IMR-90 (cell line): ENCODE measurements around the gene CCDC40. TPM values are rescaled to one million over a fixed set of nuclear protein-coding genes. Genes with fewer than 3 reads are reported as not detected.

ENCODE experiments used
- ATAC-seq: fragments of 200-7000 bp; cut with Tn5 transposase; 2 replicates; pipeline ENCODE4 v1.9.1; 2020; ENCODE audit warnings: low read depth, mild to moderate bottlenecking, moderate library complexity
- BruUV-seq: library from RNA; stranded (reverse); fragments of 400-500 nt; replicated peaks from 2 replicates; lab custom pipeline; 2021; lab: Mats Ljungman, UMichigan
- CTCF ChIA-PET: fragments of 300-600 bp; formaldehyde crosslinking; extraction: SDS; loops from one replicate; lab custom pipeline; 2021; ENCODE audit warnings: antibody characterized with exemption; lab: Yijun Ruan, JAX
- POLR2A ChIA-PET: fragments of 300-600 bp; sonication (Branson Sonifier 250); formaldehyde crosslinking; loops from one replicate; lab custom pipeline; 2022; ENCODE audit warnings: antibody characterized with exemption; ENCODE audit not compliant: unreplicated experiment; lab: Charles Lee
- DNase-seq: peaks from one replicate; pipeline ENCODE4 v3.0.0; 2013
- H2AFZ ChIP-seq: replicated peaks from 2 replicates; pipeline ENCODE3; 2013; ENCODE audit warnings: low read length, mild to moderate bottlenecking; ENCODE audit not compliant: poor library complexity
- H2AK5ac ChIP-seq: 2 replicates; pipeline ENCODE4 v1.6.1; 2013; ENCODE audit warnings: low read depth, low read length, inconsistent platforms
- H2AK9ac ChIP-seq: replicated peaks from 2 replicates; pipeline ENCODE3; 2013; ENCODE audit warnings: mild to moderate bottlenecking, low read depth, low read length, moderate library complexity; ENCODE audit not compliant: poor library complexity
- H2BK120ac ChIP-seq: 2 replicates; pipeline ENCODE4 v1.6.1; 2013; ENCODE audit warnings: low read depth, low read length, inconsistent platforms
- H2BK15ac ChIP-seq: 3 replicates; pipeline ENCODE4 v1.6.1; 2013; ENCODE audit warnings: low read depth, low read length, inconsistent platforms
- H2BK20ac ChIP-seq: 2 replicates; pipeline ENCODE4 v1.6.1; 2013; ENCODE audit warnings: low read depth, mild to moderate bottlenecking, inconsistent platforms, low read length, moderate library complexity
- H2BK5ac ChIP-seq: 2 replicates; pipeline ENCODE4 v1.6.1; 2013; ENCODE audit warnings: mild to moderate bottlenecking, low read depth, low read length, inconsistent platforms; ENCODE audit not compliant: poor library complexity, severe bottlenecking
- H3K14ac ChIP-seq: replicated peaks from 2 replicates; pipeline ENCODE4 v1.6.1; 2013; ENCODE audit warnings: low read depth, low read length, inconsistent platforms
- H3K18ac ChIP-seq: 2 replicates; pipeline ENCODE4 v1.6.1; 2013; ENCODE audit warnings: low read depth, low read length, control low read depth
- H3K23ac ChIP-seq: 2 replicates; pipeline ENCODE4 v1.6.1; 2013; ENCODE audit warnings: low read depth, low read length, inconsistent platforms
- H3K27ac ChIP-seq: 2 replicates; pipeline ENCODE4 v1.5.1; 2013; ENCODE audit warnings: mild to moderate bottlenecking, control low read depth, low read length; ENCODE audit not compliant: insufficient read depth
- H3K27me3 ChIP-seq: 2 replicates; pipeline ENCODE4 v1.6.1; 2013; ENCODE audit warnings: low read length; ENCODE audit not compliant: control insufficient read depth, insufficient read depth
- H3K36me3 ChIP-seq: 2 replicates; pipeline ENCODE4 v1.6.1; 2013; ENCODE audit warnings: low read length, mixed read lengths; ENCODE audit not compliant: control insufficient read depth, insufficient read depth
- H3K4ac ChIP-seq: 2 replicates; pipeline ENCODE4 v1.6.1; 2013; ENCODE audit warnings: low read depth, low read length, inconsistent platforms
- H3K4me1 ChIP-seq: 2 replicates; pipeline ENCODE4 v1.6.1; 2013; ENCODE audit warnings: low read length, mixed read lengths; ENCODE audit not compliant: control insufficient read depth, insufficient read depth
- H3K4me2 ChIP-seq: 2 replicates; pipeline ENCODE4 v1.6.1; 2013; ENCODE audit warnings: low read depth, mild to moderate bottlenecking, control low read depth, low read length, moderate library complexity
- H3K4me3 ChIP-seq: 2 replicates; pipeline ENCODE4 v1.5.1; 2013; ENCODE audit warnings: low read depth, mild to moderate bottlenecking, control low read depth, low read length, moderate library complexity; ENCODE audit not compliant: insufficient read depth
- H3K56ac ChIP-seq: 2 replicates; pipeline ENCODE4 v1.6.1; 2013; ENCODE audit warnings: low read length, inconsistent platforms; ENCODE audit not compliant: insufficient read depth; ENCODE audit errors: extremely low read depth
- H3K79me1 ChIP-seq, 2 experiments: 2 replicates each; pipeline ENCODE4 v1.6.1; 2013; ENCODE audit warnings: low read length in 2 of 2, inconsistent platforms in 1 of 2, low read depth in 1 of 2
- H3K9ac ChIP-seq: 2 replicates; pipeline ENCODE4 v1.6.1; 2013; ENCODE audit warnings: low read depth, low read length, control low read depth
- H3K9me1 ChIP-seq: 2 replicates; pipeline ENCODE4 v1.6.1; 2013; ENCODE audit warnings: low read length, inconsistent platforms; ENCODE audit not compliant: insufficient read depth
- H3K9me3 ChIP-seq: 2 replicates; pipeline ENCODE4 v1.6.1; 2013; ENCODE audit warnings: low read length; ENCODE audit not compliant: control insufficient read depth, insufficient read depth
- H4K20me1 ChIP-seq: 2 replicates; pipeline ENCODE4 v1.6.1; 2013; ENCODE audit warnings: low read length, inconsistent platforms; ENCODE audit not compliant: insufficient read depth
- H4K5ac ChIP-seq: 2 replicates; pipeline ENCODE4 v1.6.1; 2013; ENCODE audit warnings: mild to moderate bottlenecking, low read depth, low read length, control low read depth
- H4K8ac ChIP-seq, 2 experiments: 2 replicates each; pipeline ENCODE4 v1.6.1; 2013; ENCODE audit warnings: low read depth in 2 of 2, low read length in 2 of 2, control low read depth in 1 of 2, inconsistent platforms in 1 of 2
- H4K91ac ChIP-seq: 2 replicates; pipeline ENCODE4 v1.6.1; 2013; ENCODE audit warnings: low read depth, low read length, inconsistent platforms; ENCODE audit not compliant: insufficient read depth
- FOS ChIP-seq: fragments of 150-350 bp; IDR thresholded peaks from 2 replicates; pipeline ENCODE4 v1.6.1; 2016; ENCODE audit warnings: low read depth, low read length
- MAZ ChIP-seq: IDR thresholded peaks from 2 replicates; pipeline ENCODE4 v1.6.1; 2012; ENCODE audit warnings: low read depth, mild to moderate bottlenecking, low read length, improper control_type of control experiment, moderate library complexity, borderline replicate concordance
- POLR2A ChIP-seq: IDR thresholded peaks from 2 replicates; pipeline ENCODE4 v1.6.1; 2012; ENCODE audit warnings: mild to moderate bottlenecking, low read depth, low read length
- RCOR1 ChIP-seq: IDR thresholded peaks from 2 replicates; pipeline ENCODE4 v1.6.1; 2012; ENCODE audit warnings: mild to moderate bottlenecking, low read length, improper control_type of control experiment; ENCODE audit not compliant: insufficient replicate concordance
- WGBS, 2 experiments: methylation state at CpG; one replicate each; pipeline versions ENCODE4 v1.1.5 to v1.1.7; 2013; ENCODE audit warnings: missing lambda C conversion rate in 2 of 2; ENCODE audit not compliant: insufficient read length in 1 of 2; ENCODE audit errors: extremely low coverage in 2 of 2; 5-methylcytosine and 5-hydroxymethylcytosine counted together
- dilution Hi-C: fragments of 300-500 bp; cut with HindIII; formaldehyde crosslinking; loops from one replicate; pipeline ENCODE4 v1.14.3; 2018; ENCODE audit warnings: low sequenced_read_pairs; ENCODE audit not compliant: unreplicated experiment
- in situ Hi-C: fragments of 300-500 bp; cut with MboI; formaldehyde crosslinking; loops from 3 replicates; pipeline ENCODE4 v1.14.3; 2019; ENCODE audit warnings: low sequenced_read_pairs, inconsistent platforms, mixed read lengths
- intact Hi-C: fragments of 100-400 bp; cut with micrococcal nuclease; formaldehyde crosslinking; loops from 2 replicates; pipeline ENCODE4 v1.10.0; 2022
- polyA plus RNA-seq, 3 experiments: library from polyadenylated mRNA; depleted of rRNA; stranded (reverse); fragments of >200 nt; gene quantifications; 2 replicates each; pipeline ENCODE4 v1.2.3, GENCODE V29; 2012; ENCODE audit warnings: low replicate concordance in 1 of 3
- total RNA-seq: library from RNA; depleted of rRNA; stranded (reverse); fragments of >200 nt; gene quantifications from 2 replicates; pipeline ENCODE4 v1.2.3, GENCODE V29; 2012
- TF ChIP-seq, protein P1 (sequence below): fragments of 150-350 bp; IDR thresholded peaks from 2 replicates; pipeline ENCODE4 v1.6.1; 2016; ENCODE audit warnings: low read depth, mild to moderate bottlenecking, low read length, moderate library complexity, borderline replicate concordance
- TF ChIP-seq, protein P2 (sequence below): fragments of 150-350 bp; IDR thresholded peaks from 2 replicates; pipeline ENCODE4 v1.6.1; 2017; ENCODE audit warnings: mild to moderate bottlenecking, antibody characterized with exemption, low read length, low read depth

Gene CCDC40
- total and polyA plus RNA-seq, 2 of the 4 experiments (the other 2 are of a cell fraction): 0.90 to 4.7 TPM

DNA sequence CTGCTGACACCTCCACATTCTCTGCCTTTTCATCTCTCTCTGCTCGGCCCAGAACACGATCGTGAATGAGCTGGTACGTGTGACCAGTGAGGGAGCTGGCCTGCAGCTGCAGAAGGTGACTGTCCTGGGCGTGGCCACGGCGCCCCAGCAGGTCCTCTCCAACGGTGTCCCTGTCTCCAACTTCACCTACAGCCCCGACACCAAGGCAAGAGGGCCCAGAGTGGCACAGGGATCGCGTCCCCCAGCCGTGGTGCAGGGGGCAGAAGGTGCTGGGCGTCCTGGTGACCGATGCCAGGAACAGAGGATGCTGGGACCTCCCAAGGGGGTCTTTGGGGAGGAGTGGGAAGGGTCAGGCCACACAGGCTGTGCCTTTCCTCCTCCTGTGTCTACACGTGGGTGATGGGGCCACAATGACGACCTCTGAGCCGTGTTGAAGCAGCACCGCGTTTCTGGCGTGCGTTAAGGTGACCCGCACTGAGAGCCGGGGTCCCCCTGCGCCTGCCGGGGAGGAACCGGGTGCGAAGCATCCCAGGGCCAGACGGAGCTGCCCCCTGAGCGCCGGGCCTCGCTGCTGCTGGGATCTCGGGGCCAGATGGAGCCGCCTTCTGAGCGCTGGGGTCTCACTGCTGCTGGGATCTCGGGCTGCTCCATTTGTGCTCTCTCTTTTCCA is 82.3 kb downstream of the CCDC40 start:
- Histone ChIP-seq H2AFZ (no peak overlapping the region), H3K9me1 (peaks cover 7% of the 10 kb centered on the region), H4K5ac (no peak overlapping the region), H3K23ac (no peak overlapping the region), H3K4me3 (no peak overlapping the region), H4K20me1 (no peaks in the 10 kb centered on the region), H2BK15ac (no peak overlapping the region), H3K9me3 (no peaks in the 10 kb centered on the region), H2AK9ac (no peak overlapping the region), H4K91ac (no peak overlapping the region), H3K4me2 (no peak overlapping the region), H3K18ac (no peak overlapping the region), H3K4ac (no peak overlapping the region), H4K8ac (no peak overlapping the region), H3K36me3 (peaks cover 3% of the 10 kb centered on the region; the same call in 1 of the 2 replicates), H2BK20ac (no peak overlapping the region), H2BK120ac (no peak overlapping the region), H3K56ac (no peak overlapping the region), H3K14ac (no peak overlapping the region), H3K9ac (no peak overlapping the region), H3K27me3 (no peaks in the 10 kb centered on the region), H2AK5ac (no peak overlapping the region), H3K4me1 (peaks cover 5% of the 10 kb centered on the region), H3K79me1 (no peaks in the 10 kb centered on the region), H2BK5ac (no peak overlapping the region), H3K27ac (no peak overlapping the region)
- dilution Hi-C loops (no loop called here), intact Hi-C loops (no loop called here), in situ Hi-C loops (no loop called here)
- 75% methylated on average over 9 of the region's 35 CpGs; no CpG with 5 or more reads in 1 of the 2 experiments for WGBS, 2 experiments
- CTCF ChIA-PET: no interaction called here
- DNase-seq (no peak), ATAC-seq (no peak)
- POLR2A ChIA-PET: no interaction called here
- BruUV-seq: no TSS peak
- no peak for TF ChIP-seq MAZ
- TF ChIP-seq FOS: no peak
- TF ChIP-seq, protein P1, sequence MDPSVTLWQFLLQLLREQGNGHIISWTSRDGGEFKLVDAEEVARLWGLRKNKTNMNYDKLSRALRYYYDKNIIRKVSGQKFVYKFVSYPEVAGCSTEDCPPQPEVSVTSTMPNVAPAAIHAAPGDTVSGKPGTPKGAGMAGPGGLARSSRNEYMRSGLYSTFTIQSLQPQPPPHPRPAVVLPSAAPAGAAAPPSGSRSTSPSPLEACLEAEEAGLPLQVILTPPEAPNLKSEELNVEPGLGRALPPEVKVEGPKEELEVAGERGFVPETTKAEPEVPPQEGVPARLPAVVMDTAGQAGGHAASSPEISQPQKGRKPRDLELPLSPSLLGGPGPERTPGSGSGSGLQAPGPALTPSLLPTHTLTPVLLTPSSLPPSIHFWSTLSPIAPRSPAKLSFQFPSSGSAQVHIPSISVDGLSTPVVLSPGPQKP: no peak
- no peak for TF ChIP-seq RCOR1
- TF ChIP-seq, protein P2, sequence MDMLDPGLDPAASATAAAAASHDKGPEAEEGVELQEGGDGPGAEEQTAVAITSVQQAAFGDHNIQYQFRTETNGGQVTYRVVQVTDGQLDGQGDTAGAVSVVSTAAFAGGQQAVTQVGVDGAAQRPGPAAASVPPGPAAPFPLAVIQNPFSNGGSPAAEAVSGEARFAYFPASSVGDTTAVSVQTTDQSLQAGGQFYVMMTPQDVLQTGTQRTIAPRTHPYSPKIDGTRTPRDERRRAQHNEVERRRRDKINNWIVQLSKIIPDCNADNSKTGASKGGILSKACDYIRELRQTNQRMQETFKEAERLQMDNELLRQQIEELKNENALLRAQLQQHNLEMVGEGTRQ: no peak
- no peak for TF ChIP-seq POLR2A
